Vagina (tissue), 2 donors: ENCODE data around the gene GRM3. TPM values are rescaled to one million over a fixed set of nuclear protein-coding genes. Genes with fewer than 3 reads are reported as not detected.

Source experiments
- DNase-seq, 2 donors: peaks; one replicate each; pipeline ENCODE4 v3.0.0-alpha.2; 2017; ENCODE audit errors: extremely low spot score in 2 of 2
- H3K27ac ChIP-seq: fragments of 200-600 bp; sonication (generic); one replicate; pipeline ENCODE4 v1.5.1; 2019
- H3K27me3 ChIP-seq: fragments of 200-600 bp; sonication (generic); one replicate; pipeline ENCODE4 v1.5.1; 2019
- H3K36me3 ChIP-seq, 2 donors: fragments of 200-600 bp; sonication (generic); one replicate each; pipeline ENCODE4 v1.5.1; 2017 to 2019
- H3K4me1 ChIP-seq: fragments of 200-600 bp; sonication (generic); one replicate; pipeline ENCODE4 v1.5.1; 2019
- H3K4me3 ChIP-seq, 2 donors: fragments of 200-600 bp; sonication (generic); 1 replicate in 1 of 2; 2 replicates in 1 of 2; pipeline ENCODE4 v1.5.1; 2016 to 2019
- H3K9me3 ChIP-seq: fragments of 200-600 bp; sonication (generic); one replicate; pipeline ENCODE4 v1.5.1; 2019
- POLR2A ChIP-seq, 2 donors: fragments of 450-650 bp; IDR thresholded peaks; one replicate each; pipeline ENCODE4 v1.6.1; 2017; ENCODE audit warnings: antibody characterized with exemption in 2 of 2, mild to moderate bottlenecking in 2 of 2, moderate library complexity in 2 of 2
- POLR2AphosphoS5 ChIP-seq, 2 donors: sonication (generic); formaldehyde crosslinking; IDR thresholded peaks; one replicate each; pipeline ENCODE4 v1.9.0; 2017; ENCODE audit warnings: antibody characterized with exemption in 2 of 2, mild to moderate bottlenecking in 2 of 2, low read depth in 1 of 2; ENCODE audit not compliant: insufficient read depth in 1 of 2
- intact Hi-C: fragments of 100-400 bp; cut with DNase I; formaldehyde crosslinking; loops from one replicate; pipeline ENCODE4 v1.15.1; 2023
- total RNA-seq: library from RNA; depleted of rRNA; stranded (reverse); fragments of >200 nt; gene quantifications from one replicate; pipeline ENCODE4 v1.2.3, GENCODE V29; 2016
- TF ChIP-seq, protein P1 (sequence below), 3 experiments: fragments of 450-650 bp in 2 of 3; fragments of 200-600 bp in 1 of 3; sonication (generic) in 1 of 3; IDR thresholded peaks; one replicate each; pipeline ENCODE4 v1.5.1; 2017 to 2019; ENCODE audit warnings: antibody characterized with exemption in 3 of 3, mild to moderate bottlenecking in 2 of 3, moderate library complexity in 2 of 3

The GRM3 gene
- total RNA-seq, 1 donor from 2014 or later = not detected

DNA sequence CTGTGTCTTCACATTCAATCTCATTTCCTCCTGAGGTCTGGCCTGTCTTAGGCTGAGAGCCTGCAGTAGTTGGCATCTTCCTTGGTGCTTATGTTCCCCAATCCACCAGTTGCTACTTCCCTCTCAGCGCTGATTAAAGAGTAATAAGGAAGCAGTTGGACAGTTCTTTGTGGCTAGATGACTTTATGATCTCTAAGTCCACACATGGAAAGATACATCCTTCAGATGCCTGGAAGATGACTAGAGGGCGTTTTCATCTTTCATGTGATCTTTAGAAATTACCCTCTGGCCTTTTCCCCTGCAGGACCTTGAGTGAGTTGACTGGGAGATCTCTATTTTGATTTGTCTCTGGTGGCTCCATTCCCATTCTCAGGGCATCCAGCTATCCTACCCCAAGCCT lies 204.5 kb downstream of the GRM3 start:
- Histone ChIP-seq H3K9me3 (no peaks in the 10 kb centered on the region), H3K27me3 (no peaks in the 10 kb centered on the region), H3K4me3 (no peak overlapping the region), H3K4me1 (no peaks in the 10 kb centered on the region), H3K36me3 (no peaks in the 10 kb centered on the region), H3K27ac (no peak overlapping the region)
- TF ChIP-seq POLR2A (IDR thresholded peaks at IDR 0.05) (no peak), POLR2AphosphoS5 (IDR thresholded peaks at IDR 0.05; ENCODE audit: insufficient read depth in 1 of 2, low read depth in 1 of 2) (no peak)
- TF ChIP-seq, protein P1, sequence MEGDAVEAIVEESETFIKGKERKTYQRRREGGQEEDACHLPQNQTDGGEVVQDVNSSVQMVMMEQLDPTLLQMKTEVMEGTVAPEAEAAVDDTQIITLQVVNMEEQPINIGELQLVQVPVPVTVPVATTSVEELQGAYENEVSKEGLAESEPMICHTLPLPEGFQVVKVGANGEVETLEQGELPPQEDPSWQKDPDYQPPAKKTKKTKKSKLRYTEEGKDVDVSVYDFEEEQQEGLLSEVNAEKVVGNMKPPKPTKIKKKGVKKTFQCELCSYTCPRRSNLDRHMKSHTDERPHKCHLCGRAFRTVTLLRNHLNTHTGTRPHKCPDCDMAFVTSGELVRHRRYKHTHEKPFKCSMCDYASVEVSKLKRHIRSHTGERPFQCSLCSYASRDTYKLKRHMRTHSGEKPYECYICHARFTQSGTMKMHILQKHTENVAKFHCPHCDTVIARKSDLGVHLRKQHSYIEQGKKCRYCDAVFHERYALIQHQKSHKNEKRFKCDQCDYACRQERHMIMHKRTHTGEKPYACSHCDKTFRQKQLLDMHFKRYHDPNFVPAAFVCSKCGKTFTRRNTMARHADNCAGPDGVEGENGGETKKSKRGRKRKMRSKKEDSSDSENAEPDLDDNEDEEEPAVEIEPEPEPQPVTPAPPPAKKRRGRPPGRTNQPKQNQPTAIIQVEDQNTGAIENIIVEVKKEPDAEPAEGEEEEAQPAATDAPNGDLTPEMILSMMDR (IDR thresholded peaks at IDR 0.05) = no peak
- no peak for DNase-seq
- intact Hi-C loops = no loop called here

- Histone ChIP-seq H3K27ac (no peak overlapping the region), H3K36me3 (no peaks in the 10 kb centered on the region), H3K4me1 (no peaks in the 10 kb centered on the region), H3K4me3 (no peak overlapping the region), H3K9me3 (no peaks in the 10 kb centered on the region), H3K27me3 (no peaks in the 10 kb centered on the region)
- intact Hi-C loops = no loop called here
- no peak for DNase-seq
- TF ChIP-seq POLR2AphosphoS5 (IDR thresholded peaks at IDR 0.05; ENCODE audit: insufficient read depth in 1 of 2, low read depth in 1 of 2) (no peak), POLR2A (IDR thresholded peaks at IDR 0.05) (no peak)
- TF ChIP-seq, protein P1 (IDR thresholded peaks at IDR 0.05) = no peak
Observed at GRCh38 chr7:86851566-86851965, 207.9 kb downstream of the GRM3 start.

DNA sequence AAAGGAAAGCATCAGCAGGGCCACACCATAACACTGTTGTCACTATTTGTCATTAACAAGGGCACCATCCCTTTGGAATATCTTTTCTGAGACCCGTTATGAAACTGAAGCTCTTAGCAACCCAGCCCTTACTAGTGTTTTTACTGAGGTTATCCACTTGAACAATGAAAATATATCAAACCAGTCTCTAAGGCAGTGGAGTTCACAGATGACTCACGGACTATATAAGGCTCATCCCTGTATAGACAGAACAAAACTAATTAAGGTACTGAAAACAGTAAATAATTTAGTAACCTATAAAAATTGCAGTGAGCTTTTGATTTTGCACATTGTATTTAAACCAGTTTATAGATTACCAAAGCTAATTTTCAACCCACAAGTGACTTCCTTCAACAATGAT lies 219.7 kb downstream of the GRM3 start:
- Histone ChIP-seq H3K27ac (no peak overlapping the region), H3K9me3 (no peaks in the 10 kb centered on the region), H3K36me3 (no peaks in the 10 kb centered on the region), H3K27me3 (no peaks in the 10 kb centered on the region), H3K4me1 (no peaks in the 10 kb centered on the region), H3K4me3 (no peak overlapping the region)
- no peak for TF ChIP-seq POLR2AphosphoS5 (IDR thresholded peaks at IDR 0.05; ENCODE audit: insufficient read depth in 1 of 2, low read depth in 1 of 2)
- TF ChIP-seq, protein P1 (IDR thresholded peaks at IDR 0.05) = no peak
- no peak for TF ChIP-seq POLR2A (IDR thresholded peaks at IDR 0.05)
- DNase-seq = no peak
- intact Hi-C loops = no loop called here

GRCh38 chr7:86867163-86867762 lies 223.6 kb downstream of the GRM3 start:
- Histone ChIP-seq H3K9me3 (no peaks in the 10 kb centered on the region), H3K4me1 (no peaks in the 10 kb centered on the region), H3K27ac (no peak overlapping the region), H3K27me3 (no peaks in the 10 kb centered on the region), H3K36me3 (no peaks in the 10 kb centered on the region), H3K4me3 (no peak overlapping the region)
- TF ChIP-seq, protein P1 (IDR thresholded peaks at IDR 0.05) = no peak
- TF ChIP-seq POLR2AphosphoS5 (IDR thresholded peaks at IDR 0.05; ENCODE audit: insufficient read depth in 1 of 2, low read depth in 1 of 2) = no peak
- intact Hi-C loops = no loop called here
- no peak for DNase-seq

DNA sequence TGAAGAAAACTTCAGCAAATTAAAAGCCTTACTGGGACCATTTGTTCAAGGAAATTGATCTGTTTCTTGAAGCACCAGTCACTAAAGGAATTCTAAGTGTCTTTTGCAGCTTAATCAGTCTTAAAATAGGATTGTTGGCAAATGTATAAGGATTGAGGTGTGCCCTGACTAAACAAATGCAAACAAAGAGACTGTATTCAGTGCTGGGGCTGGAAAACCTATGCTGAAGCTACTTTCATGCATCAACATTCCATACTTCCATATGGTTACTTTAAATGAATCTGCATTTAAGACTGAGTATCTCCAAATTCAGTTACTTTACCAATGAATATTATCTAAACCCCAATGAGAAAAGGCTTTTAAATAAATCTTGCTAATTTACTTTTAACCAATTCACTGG lies 232.4 kb downstream of the GRM3 start:
- Histone ChIP-seq H3K27ac (no peak overlapping the region), H3K4me1 (no peaks in the 10 kb centered on the region), H3K36me3 (no peaks in the 10 kb centered on the region), H3K9me3 (no peaks in the 10 kb centered on the region), H3K4me3 (no peak overlapping the region), H3K27me3 (no peaks in the 10 kb centered on the region)
- no peak for DNase-seq
- TF ChIP-seq, protein P1 (IDR thresholded peaks at IDR 0.05) = no peak
- TF ChIP-seq POLR2A (IDR thresholded peaks at IDR 0.05) = no peak
- TF ChIP-seq POLR2AphosphoS5 (IDR thresholded peaks at IDR 0.05; ENCODE audit: insufficient read depth in 1 of 2, low read depth in 1 of 2) = no peak
- intact Hi-C loops = no loop called here
